HFF-Myc (cell line): Measurements from ENCODE around the gene BSPRY.

ENCODE experiments used
- DNase-seq: peaks from one replicate; pipeline ENCODE4 v3.0.0-alpha.2; 2011; ENCODE audit warnings: low read depth; ENCODE audit errors: extremely low read depth
- H3K4me3 ChIP-seq: replicated peaks from 2 replicates; pipeline ENCODE4 v1.5.1; 2011; ENCODE audit warnings: low read depth, mild to moderate bottlenecking, control low read depth, low read length
- CTCF ChIP-seq: IDR thresholded peaks from 2 replicates; pipeline ENCODE4 v1.5.1; 2012; ENCODE audit warnings: mild to moderate bottlenecking, low read depth, low read length, control low read depth; ENCODE audit errors: missing control alignments

BSPRY gene

GRCh38 chr9:113319054-113319453 lies 30.3 kb upstream of the BSPRY start:
- no peak for DNase-seq
- no peak overlapping the region for H3K4me3 ChIP-seq
- TF ChIP-seq CTCF = no peak

GRCh38 chr9:113320051-113320450 lies 29.3 kb upstream of the BSPRY start:
- no peak for TF ChIP-seq CTCF
- no peak overlapping the region for H3K4me3 ChIP-seq
- DNase-seq = no peak

GRCh38 chr9:113322671-113323070 lies 26.7 kb upstream of the BSPRY start:
- DNase-seq = no peak
- H3K4me3 ChIP-seq = no peak overlapping the region
- no peak for TF ChIP-seq CTCF

GRCh38 chr9:113326230-113326629 lies 23.1 kb upstream of the BSPRY start:
- TF ChIP-seq CTCF = no peak
- no peak overlapping the region for H3K4me3 ChIP-seq
- no peak for DNase-seq

- no peak for TF ChIP-seq CTCF
Observed at GRCh38 chr9:113328045-113328782, 21.1 kb upstream of the BSPRY start.

GRCh38 chr9:113331780-113332179 lies 17.6 kb upstream of the BSPRY start:
- no peak for TF ChIP-seq CTCF
- H3K4me3 ChIP-seq = no peak overlapping the region
- no peak for DNase-seq

More at GRCh38 chr9:113328045-113328782, 21.1 kb upstream of the BSPRY start:
- no peak for DNase-seq
- no peak overlapping the region for H3K4me3 ChIP-seq

GRCh38 chr9:113337714-113338113 lies 11.6 kb upstream of the BSPRY start:
- no peak for TF ChIP-seq CTCF
- no peak overlapping the region for H3K4me3 ChIP-seq
- no peak for DNase-seq
